Right lung (tissue), 5 donors: ENCODE results near the gene MRPS16. TPM values are rescaled to one million over a fixed set of nuclear protein-coding genes. Genes with fewer than 3 reads are reported as not detected.

Experiments used
- DNase-seq, 2 donors: peaks; one replicate each; pipeline ENCODE4 v3.0.0-alpha.2; 2013
- polyA plus RNA-seq, 5 donors: library from polyadenylated mRNA; unstranded; fragments of 120-200 nt; gene quantifications; one replicate each; pipeline versions ENCODE4 v1.2.1 to v1.2.3, GENCODE V29; 2013; ENCODE audit warnings: inconsistent platforms in 1 of 5, low replicate concordance in 1 of 5; ENCODE audit not compliant: insufficient read length in 5 of 5, insufficient read depth in 1 of 5

The MRPS16 gene
- polyA plus RNA-seq, 5 donors, result 58.7 to 73.6 (median 62.9) TPM

GRCh38 chr10:73206385-73206784 is 46.1 kb downstream of the MRPS16 start:
- DNase-seq, result no peak

- DNase-seq, result no peak
Observed at GRCh38 chr10:73205890-73206289, 46.6 kb downstream of the MRPS16 start.

GRCh38 chr10:73205081-73205480 is 47.4 kb downstream of the MRPS16 start:
- no peak for DNase-seq

Other genes with a start within 250 kb of the MRPS16 start
- 10 to 100 TPM; 51.4 to 84.2 (median 71.5) TPM for gene P4HA1, start 155.8 kb downstream of the MRPS16 start, polyA plus RNA-seq
- 1 to 10 TPM; 5.2 to 8.7 (median 6.9) TPM for gene NUDT13, start 142.2 kb downstream of the MRPS16 start, polyA plus RNA-seq
- gene ECD, start 84.6 kb downstream of the MRPS16 start, polyA plus RNA-seq, result 10 to 100 TPM; 30.7 to 42.4 (median 39.0) TPM
- 10 to 100 TPM; 31.2 to 61.9 (median 53.0) TPM for gene FAM149B1, start 84.5 kb downstream of the MRPS16 start, polyA plus RNA-seq
- gene DNAJC9, start 5.4 kb downstream of the MRPS16 start, polyA plus RNA-seq, result 10 to 100 TPM; 28.9 to 35.1 (median 31.6) TPM
- 10 to 100 TPM; 10.7 to 20.4 (median 15.8) TPM for gene CFAP70, start 106.2 kb upstream of the MRPS16 start, polyA plus RNA-seq
- 10 to 100 TPM; 63.9 to 76.9 (median 71.0) TPM for gene ANXA7, start 161.4 kb upstream of the MRPS16 start, polyA plus RNA-seq
- gene MSS51, start 180.9 kb upstream of the MRPS16 start, polyA plus RNA-seq, result 1 to 10 TPM; 3.8 to 6.0 (median 5.3) TPM
- 10 to 100 TPM; 62.8 to 74.8 (median 67.5) TPM for gene PPP3CB, start 243.4 kb upstream of the MRPS16 start, polyA plus RNA-seq